Endodermal cell (in vitro differentiated cells): ENCODE measurements around the gene GLG1. TPM values are rescaled to one million over a fixed set of nuclear protein-coding genes. Genes with fewer than 3 reads are reported as not detected.

Source experiments
- DNase-seq: peaks from one replicate; pipeline ENCODE4 v3.0.0-alpha.2; 2017
- H3K27ac ChIP-seq: 2 replicates; pipeline ENCODE4 v1.5.1; 2013; ENCODE audit warnings: mild to moderate bottlenecking, low read depth, low read length, moderate library complexity
- H3K27me3 ChIP-seq: 2 replicates; pipeline ENCODE4 v1.6.1; 2013; ENCODE audit warnings: mild to moderate bottlenecking, low read length, moderate library complexity; ENCODE audit not compliant: insufficient read depth, control insufficient read depth, poor library complexity, severe bottlenecking
- H3K36me3 ChIP-seq: 2 replicates; pipeline ENCODE4 v1.7.0; 2013; ENCODE audit warnings: mild to moderate bottlenecking, low read length, moderate library complexity; ENCODE audit not compliant: control insufficient read depth, insufficient read depth
- H3K4me1 ChIP-seq: one replicate; pipeline ENCODE4 v1.7.0; 2013; ENCODE audit warnings: low read length; ENCODE audit not compliant: control insufficient read depth, insufficient read depth
- H3K4me3 ChIP-seq: 2 replicates; pipeline ENCODE4 v1.5.1; 2013; ENCODE audit warnings: mild to moderate bottlenecking, low read length, moderate library complexity
- H3K9ac ChIP-seq: 2 replicates; pipeline ENCODE4 v1.6.1; 2013; ENCODE audit warnings: mild to moderate bottlenecking, low read length, moderate library complexity; ENCODE audit not compliant: poor library complexity, severe bottlenecking; ENCODE audit errors: extremely low read depth
- H3K9me3 ChIP-seq: 2 replicates; pipeline ENCODE4 v1.6.1; 2013; ENCODE audit warnings: mild to moderate bottlenecking, low read length, moderate library complexity; ENCODE audit not compliant: control insufficient read depth
- H3K27ac Mint-ChIP-seq: 2 replicates; pipeline ENCODE4 v1.8.0; 2020; ENCODE audit warnings: mixed read lengths
- H3K27me3 Mint-ChIP-seq: 2 replicates; pipeline ENCODE4 v1.8.0; 2021; ENCODE audit warnings: mild to moderate bottlenecking, mixed read lengths; ENCODE audit not compliant: insufficient read depth
- H3K36me3 Mint-ChIP-seq: 2 replicates; pipeline ENCODE4 v1.8.0; 2020; ENCODE audit warnings: low read depth, mixed read lengths
- H3K4me1 Mint-ChIP-seq: 2 replicates; pipeline ENCODE4 v1.8.0; 2020; ENCODE audit warnings: mixed read lengths
- H3K4me3 Mint-ChIP-seq: 2 replicates; pipeline ENCODE4 v1.8.0; 2020; ENCODE audit warnings: mild to moderate bottlenecking, moderate library complexity, mixed read lengths
- H3K9me3 Mint-ChIP-seq: 2 replicates; pipeline ENCODE4 v1.8.0; 2020; ENCODE audit warnings: mild to moderate bottlenecking, mixed read lengths
- CTCF ChIP-seq: fragments of 200-600 bp; sonication (generic); conservative IDR thresholded peaks from 2 replicates; pipeline ENCODE4 v1.5.0; 2021; ENCODE audit warnings: antibody characterized with exemption, mild to moderate bottlenecking
- WGBS, 2 experiments: methylation state at CpG; one replicate each; pipeline versions ENCODE4 v1.1.5 to v1.1.7; 2013; ENCODE audit warnings: missing lambda C conversion rate in 2 of 2, mixed read lengths in 1 of 2; ENCODE audit not compliant: insufficient coverage in 1 of 2, insufficient read length in 1 of 2; 5-methylcytosine and 5-hydroxymethylcytosine counted together
- total RNA-seq, 2 donors: library from RNA; stranded (reverse); fragmentation: NEBNext Ultra II Directional in 1 of 2; extraction: Animal tissue kit (Norgen Biotek cat#: 25700) in 1 of 2; gene quantifications; 2 replicates in 1 of 2; 3 replicates in 1 of 2; pipeline ENCODE4 v1.2.1, GENCODE V29; 2021

Gene GLG1
- total RNA-seq, 2 donors from 2014 or later, result 120 to 136 TPM

DNA sequence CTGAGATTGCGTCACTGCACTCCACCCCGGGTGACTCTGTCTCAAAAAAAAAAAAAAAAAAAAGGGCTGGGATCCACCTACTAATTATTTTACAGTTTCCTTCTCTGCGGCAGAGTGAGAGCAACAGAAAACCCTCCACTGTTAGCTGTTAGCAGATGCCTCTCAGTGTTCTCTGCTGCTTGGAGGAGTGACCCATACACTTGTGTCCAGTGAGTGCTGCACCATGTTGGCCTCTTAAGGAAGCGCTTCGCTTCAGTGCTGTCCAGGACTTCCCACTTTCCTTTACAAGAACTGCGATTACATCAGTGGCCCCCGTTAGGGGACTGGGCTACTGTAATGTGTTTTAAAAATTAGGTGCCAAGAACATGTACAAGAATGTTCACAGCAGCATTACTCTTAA is 167.2 kb downstream of the GLG1 start:
- H3K36me3 Mint-ChIP-seq, result peaks cover 31% of the 10 kb centered on the region
- TF ChIP-seq CTCF, result no peak
- no peaks in the 10 kb centered on the region for H3K27me3 Mint-ChIP-seq

GRCh38 chr16:74438492-74438979 is 168.4 kb downstream of the GLG1 start:
- H3K27ac ChIP-seq, result no peak overlapping the region
- WGBS, 2 experiments, result 94 to 100% methylated on average over 4 to 7 of the region's 7 CpGs
- H3K4me3 ChIP-seq, result no peak overlapping the region
- no peak for DNase-seq
- no peaks in the 10 kb centered on the region for H3K4me1 Mint-ChIP-seq
- H3K4me3 Mint-ChIP-seq, result no peak overlapping the region
- H3K9me3 Mint-ChIP-seq, result peaks cover 11% of the 10 kb centered on the region
- H3K9me3 ChIP-seq, result no peaks in the 10 kb centered on the region
- H3K9ac ChIP-seq, result no peak overlapping the region
- H3K27me3 ChIP-seq, result no peaks in the 10 kb centered on the region
- H3K36me3 ChIP-seq, result peaks cover 5% of the 10 kb centered on the region
- no peaks in the 10 kb centered on the region for H3K4me1 ChIP-seq
- H3K36me3 Mint-ChIP-seq, result peaks cover 31% of the 10 kb centered on the region
- H3K27ac Mint-ChIP-seq, result no peak overlapping the region
- no peaks in the 10 kb centered on the region for H3K27me3 Mint-ChIP-seq
- TF ChIP-seq CTCF, result no peak

More for the DNA sequence above, 167.2 kb downstream of the GLG1 start:
- Histone ChIP-seq H3K36me3 (peaks cover 5% of the 10 kb centered on the region), H3K27ac (no peak overlapping the region), H3K4me1 (no peaks in the 10 kb centered on the region), H3K4me3 (no peak overlapping the region), H3K27me3 (no peaks in the 10 kb centered on the region), H3K9me3 (no peaks in the 10 kb centered on the region), H3K9ac (no peak overlapping the region)
- Mint-ChIP-seq H3K9me3 (peaks cover 6% of the 10 kb centered on the region), H3K4me1 (no peaks in the 10 kb centered on the region), H3K4me3 (no peak overlapping the region), H3K27ac (no peak overlapping the region)
- WGBS, 2 experiments, result 98 to 99% methylated on average over 7 of the region's 7 CpGs
- no peak for DNase-seq

DNA sequence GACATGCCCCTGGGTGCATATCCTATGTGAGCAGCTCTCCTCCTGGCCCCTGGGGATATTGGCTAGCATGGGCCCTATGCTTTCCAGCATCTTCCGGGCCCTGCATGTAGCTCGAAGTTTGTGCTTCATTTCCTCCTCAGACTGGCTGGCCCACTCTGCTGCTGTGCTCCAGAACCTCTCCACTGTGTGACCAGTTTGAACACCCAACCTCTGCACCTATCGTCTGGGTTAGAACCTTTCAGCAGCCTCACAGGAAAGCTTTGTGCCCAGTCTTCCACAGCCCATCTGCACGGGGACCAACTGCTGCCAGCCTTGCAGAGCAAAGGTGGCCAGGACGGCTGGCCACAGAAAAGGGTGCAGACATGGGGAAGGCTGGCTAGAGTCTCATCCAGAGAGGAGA is 175.4 kb downstream of the GLG1 start:
- Mint-ChIP-seq H3K9me3 (peaks cover 10% of the 10 kb centered on the region), H3K27ac (peak overlapping the region; percentile 30), H3K4me3 (no peak overlapping the region), H3K4me1 (no peaks in the 10 kb centered on the region), H3K27me3 (no peaks in the 10 kb centered on the region), H3K36me3 (peaks cover 4% of the 10 kb centered on the region)
- H3K9me3 ChIP-seq, result no peaks in the 10 kb centered on the region
- DNase-seq, result peak; percentile 40
- H3K9ac ChIP-seq, result no peak overlapping the region
- no peaks in the 10 kb centered on the region for H3K36me3 ChIP-seq
- no peaks in the 10 kb centered on the region for H3K4me1 ChIP-seq
- TF ChIP-seq CTCF, result no peak
- no peak overlapping the region for H3K27ac ChIP-seq
- WGBS, 2 experiments, result 93 to 100% methylated on average over 4 to 5 of the region's 5 CpGs
- H3K27me3 ChIP-seq, result no peaks in the 10 kb centered on the region
- H3K4me3 ChIP-seq, result no peak overlapping the region
